PC-9 (cell line): Measurements from ENCODE around the gene RETREG1. TPM values are rescaled to one million over a fixed set of nuclear protein-coding genes. Genes with fewer than 3 reads are reported as not detected.

ENCODE experiments used
- BruUV-seq: library from RNA; stranded (reverse); fragments of 400-500 nt; replicated peaks from 2 replicates; lab custom pipeline; 2021; lab: Mats Ljungman, UMichigan
- CTCF ChIA-PET: fragments of 300-600 bp; sonication (Branson Sonifier 250); formaldehyde crosslinking; loops from one replicate; lab custom pipeline; 2022; ENCODE audit warnings: antibody characterized with exemption; lab: Charles Lee
- POLR2A ChIA-PET: fragments of 300-600 bp; sonication (Branson Sonifier 250); formaldehyde crosslinking; loops from one replicate; lab custom pipeline; 2022; ENCODE audit warnings: antibody characterized with exemption; ENCODE audit not compliant: unreplicated experiment; lab: Charles Lee
- DNase-seq, 2 experiments: peaks; one replicate each; pipeline versions ENCODE4 v3.0.0 to v3.0.0-alpha.2; 2015 to 2022; ENCODE audit warnings: mixed read lengths in 1 of 2
- H2AFZ ChIP-seq: fragments of 200-600 bp; sonication (generic); 2 replicates; pipeline ENCODE4 v1.8.1; 2017; ENCODE audit warnings: antibody characterized with exemption
- H3F3A ChIP-seq: fragments of 200-600 bp; sonication (generic); 2 replicates; pipeline ENCODE4 v1.8.1; 2017; ENCODE audit warnings: antibody characterized with exemption, mild to moderate bottlenecking, low read depth; ENCODE audit not compliant: insufficient read depth
- H3K27ac ChIP-seq: fragments of 200-600 bp; sonication (generic); 2 replicates; pipeline ENCODE4 v1.6.1; 2016; ENCODE audit warnings: mixed run types
- H3K27me3 ChIP-seq: fragments of 200-600 bp; sonication (generic); 2 replicates; pipeline ENCODE4 v1.6.1; 2016; ENCODE audit warnings: low read depth, mixed run types; ENCODE audit not compliant: insufficient read depth
- H3K36me3 ChIP-seq: fragments of 200-600 bp; sonication (generic); 2 replicates; pipeline ENCODE4 v1.6.1; 2016; ENCODE audit warnings: low read depth, mixed run types
- H3K4me1 ChIP-seq: fragments of 200-600 bp; sonication (generic); replicated peaks from 2 replicates; pipeline ENCODE4 v1.6.1; 2016; ENCODE audit warnings: mixed run types; ENCODE audit not compliant: insufficient read depth
- H3K4me2 ChIP-seq: fragments of 200-600 bp; sonication (generic); 2 replicates; pipeline ENCODE4 v1.6.1; 2017; ENCODE audit warnings: mixed run types
- H3K4me3 ChIP-seq: fragments of 200-600 bp; sonication (generic); 2 replicates; pipeline ENCODE4 v1.6.1; 2016; ENCODE audit warnings: mixed run types
- H3K79me2 ChIP-seq: fragments of 200-600 bp; sonication (generic); 2 replicates; pipeline ENCODE4 v1.6.1; 2017; ENCODE audit warnings: low read depth, mixed run types
- H3K9me2 ChIP-seq: fragments of 200-600 bp; sonication (generic); 2 replicates; pipeline ENCODE4 v1.8.1; 2017; ENCODE audit warnings: mild to moderate bottlenecking; ENCODE audit not compliant: insufficient read depth
- H3K9me3 ChIP-seq: fragments of 200-600 bp; sonication (generic); 2 replicates; pipeline ENCODE4 v1.8.1; 2016; ENCODE audit warnings: low read depth; ENCODE audit not compliant: insufficient read depth
- H4K20me1 ChIP-seq: fragments of 200-600 bp; sonication (generic); 2 replicates; pipeline ENCODE4 v1.8.1; 2017; ENCODE audit not compliant: insufficient read depth
- CTCF ChIP-seq: fragments of 200-600 bp; sonication (generic); conservative IDR thresholded peaks from 2 replicates; pipeline ENCODE4 v1.6.1; 2017; ENCODE audit warnings: mixed run types, antibody characterized with exemption, mild to moderate bottlenecking, moderate library complexity
- EZH2 ChIP-seq: fragments of 200-600 bp; sonication (generic); IDR thresholded peaks from 2 replicates; pipeline ENCODE4 v1.8.0; 2017; ENCODE audit warnings: antibody characterized with exemption, low read depth
- intact Hi-C: fragments of 100-400 bp; cut with micrococcal nuclease; formaldehyde crosslinking; loops from one replicate; pipeline ENCODE4 v1.10.0; 2022; ENCODE audit not compliant: unreplicated experiment
- total RNA-seq: library from RNA; stranded (reverse); gene quantifications from 2 replicates; pipeline ENCODE4 v1.2.3, GENCODE V29; 2021

The RETREG1 gene
- total RNA-seq, 1 experiment from 2014 or later = 9.7 TPM

- intact Hi-C loops = no loop called here
- DNase-seq = peak in 1 of 2 experiments; percentile 15
- H3K4me3 ChIP-seq = no peak overlapping the region
- H4K20me1 ChIP-seq = no peaks in the 10 kb centered on the region
- no peak overlapping the region for H2AFZ ChIP-seq
- TF ChIP-seq EZH2 (no peak), CTCF (no peak)
- no peaks in the 10 kb centered on the region for H3K27me3 ChIP-seq
- H3K79me2 ChIP-seq = no peaks in the 10 kb centered on the region
- H3K27ac ChIP-seq = no peak overlapping the region
- H3K9me3 ChIP-seq = no peaks in the 10 kb centered on the region
- no TSS peak for BruUV-seq
- H3K4me2 ChIP-seq = no peak overlapping the region
- peaks cover 38% of the 10 kb centered on the region for H3K4me1 ChIP-seq
- 0 out of 2 replicates have a peak, but pooled peaks cover 5% of the 10 kb centered on the region for H3K9me2 ChIP-seq
- H3K36me3 ChIP-seq = no peaks in the 10 kb centered on the region
- H3F3A ChIP-seq = peaks cover 28% of the 10 kb centered on the region
- CTCF ChIA-PET = no interaction called here
- POLR2A ChIA-PET = no interaction called here
Measured at GRCh38 chr5:16505904-16506303, 110.9 kb downstream of the RETREG1 start.

GRCh38 chr5:16505140-16505891 is 111.5 kb downstream of the RETREG1 start:
- BruUV-seq = no TSS peak
- intact Hi-C loops = no loop called here
- no peak overlapping the region for H3K27ac ChIP-seq
- no peaks in the 10 kb centered on the region for H3K79me2 ChIP-seq
- H3K4me3 ChIP-seq = no peak overlapping the region
- H3K9me3 ChIP-seq = no peaks in the 10 kb centered on the region
- DNase-seq = peak in 1 of 2 experiments; percentile 32
- CTCF ChIA-PET = no interaction called here
- peaks cover 38% of the 10 kb centered on the region for H3K4me1 ChIP-seq
- peaks cover 28% of the 10 kb centered on the region for H3F3A ChIP-seq
- POLR2A ChIA-PET = no interaction called here
- H3K4me2 ChIP-seq = no peak overlapping the region
- H2AFZ ChIP-seq = no peak overlapping the region
- no peaks in the 10 kb centered on the region for H3K27me3 ChIP-seq
- H3K36me3 ChIP-seq = no peaks in the 10 kb centered on the region
- no peak for TF ChIP-seq EZH2
- no peak for TF ChIP-seq CTCF
- H3K9me2 ChIP-seq = 0 out of 2 replicates have a peak, but pooled peaks cover 5% of the 10 kb centered on the region
- no peaks in the 10 kb centered on the region for H4K20me1 ChIP-seq

- peaks cover 34% of the 10 kb centered on the region for H3K4me1 ChIP-seq
- DNase-seq = no peak
- POLR2A ChIA-PET = no interaction called here
- H3F3A ChIP-seq = peaks cover 27% of the 10 kb centered on the region
- no peaks in the 10 kb centered on the region for H3K36me3 ChIP-seq
- H3K9me3 ChIP-seq = no peaks in the 10 kb centered on the region
- no peak overlapping the region for H3K27ac ChIP-seq
- H3K79me2 ChIP-seq = no peaks in the 10 kb centered on the region
- H3K9me2 ChIP-seq = 0 out of 2 replicates have a peak, but pooled peaks cover 5% of the 10 kb centered on the region
- H3K27me3 ChIP-seq = no peaks in the 10 kb centered on the region
- H4K20me1 ChIP-seq = no peaks in the 10 kb centered on the region
- intact Hi-C loops = no loop called here
- H3K4me3 ChIP-seq = no peak overlapping the region
- no peak overlapping the region for H3K4me2 ChIP-seq
- CTCF ChIA-PET = no interaction called here
- no peak overlapping the region for H2AFZ ChIP-seq
- no TSS peak for BruUV-seq
- no peak for TF ChIP-seq CTCF
- no peak for TF ChIP-seq EZH2
Measured at GRCh38 chr5:16504571-16504970, 112.2 kb downstream of the RETREG1 start.
